Panc1 (cell line): ENCODE data around the gene KRT72.
A peak's percentile ranks its signal among the peaks of the same experiment; 100 is the strongest.

Source experiments
- CTCF ChIP-seq: fragments of 450-650 bp; IDR thresholded peaks from 2 replicates; pipeline ENCODE4 v1.5.1; 2017; ENCODE audit warnings: mild to moderate bottlenecking
- POLR2AphosphoS5 ChIP-seq: IDR thresholded peaks from 2 replicates; pipeline ENCODE4 v1.6.1; 2012; ENCODE audit warnings: mild to moderate bottlenecking, low read depth, low read length, moderate library complexity
- TCF7L2 ChIP-seq: IDR thresholded peaks from 2 replicates; pipeline ENCODE4 v1.6.1; 2011; ENCODE audit warnings: mild to moderate bottlenecking, low read depth, low read length, inconsistent platforms

GRCh38 chr12:52582971-52583456, 18.2 kb downstream of the KRT72 start:
- TF ChIP-seq CTCF (peak; percentile 84), POLR2AphosphoS5 (no peak), TCF7L2 (no peak)
